Keratinocyte (primary cell): ENCODE measurements around the gene FAM50A. TPM values are rescaled to one million over a fixed set of nuclear protein-coding genes. Genes with fewer than 3 reads are reported as not detected.

Experiments
- DNase-seq: peaks from one replicate; pipeline ENCODE4 v3.0.0-alpha.2; 2011; ENCODE audit warnings: low read depth, missing footprints, low spot score
- FAIRE-seq: peaks from 2 replicates; lab custom pipeline; 2011; peaks lifted over from hg19 to GRCh38; lab: Jason Lieb, UNC
- H2AFZ ChIP-seq: 2 replicates; pipeline ENCODE4 v1.6.0; 2012; ENCODE audit warnings: low read length, control low read depth, inconsistent platforms; ENCODE audit not compliant: control insufficient read depth
- H3K27ac ChIP-seq: 2 replicates; pipeline ENCODE4 v1.5.1; 2011; ENCODE audit warnings: low read length; ENCODE audit not compliant: control insufficient read depth, insufficient read depth
- H3K27me3 ChIP-seq: 3 replicates; pipeline ENCODE4 v1.6.0; 2011; ENCODE audit warnings: low read length; ENCODE audit not compliant: control insufficient read depth, insufficient read depth; ENCODE audit errors: extremely low read depth
- H3K36me3 ChIP-seq, 2 experiments: 2 replicates in 1 of 2; 3 replicates in 1 of 2; pipeline ENCODE4 v1.5.1; 2011; ENCODE audit warnings: low read length in 2 of 2, mild to moderate bottlenecking in 1 of 2; ENCODE audit not compliant: control insufficient read depth in 2 of 2, insufficient read depth in 2 of 2; ENCODE audit errors: extremely low read depth in 1 of 2
- H3K4me1 ChIP-seq: 3 replicates; pipeline ENCODE4 v1.5.1; 2011; ENCODE audit warnings: low read length; ENCODE audit not compliant: control insufficient read depth, insufficient read depth; ENCODE audit errors: extremely low read depth
- H3K4me2 ChIP-seq: 3 replicates; pipeline ENCODE4 v1.6.0; 2011; ENCODE audit warnings: low read depth, low read length; ENCODE audit not compliant: control insufficient read depth, insufficient read depth; ENCODE audit errors: extremely low read depth
- H3K4me3 ChIP-seq, 3 experiments: fragments of 200-600 bp in 1 of 3; sonication (generic) in 1 of 3; 2 replicates in 2 of 3; 3 replicates in 1 of 3; pipeline ENCODE4 v1.5.1; 2011 to 2016; ENCODE audit warnings: low read length in 3 of 3, mild to moderate bottlenecking in 3 of 3, control low read depth in 2 of 3, inconsistent platforms in 1 of 3, low read depth in 1 of 3, mixed read lengths in 1 of 3, mixed run types in 1 of 3, moderate library complexity in 1 of 3; ENCODE audit not compliant: control insufficient read depth in 2 of 3, insufficient read depth in 2 of 3; ENCODE audit errors: extremely low read depth in 1 of 3
- H3K79me2 ChIP-seq: 2 replicates; pipeline ENCODE4 v1.6.0; 2012; ENCODE audit warnings: low read length; ENCODE audit not compliant: control insufficient read depth, insufficient read depth
- H3K9ac ChIP-seq: 3 replicates; pipeline ENCODE4 v1.6.0; 2011; ENCODE audit warnings: low read length; ENCODE audit not compliant: control insufficient read depth, insufficient read depth; ENCODE audit errors: extremely low read depth
- H3K9me1 ChIP-seq: 3 replicates; pipeline ENCODE4 v1.6.0; 2011; ENCODE audit warnings: low read length; ENCODE audit not compliant: control insufficient read depth, insufficient read depth; ENCODE audit errors: extremely low read depth
- H3K9me3 ChIP-seq: 2 replicates; pipeline ENCODE4 v1.5.1; 2012; ENCODE audit warnings: low read depth, low read length; ENCODE audit not compliant: control insufficient read depth
- H4K20me1 ChIP-seq: 3 replicates; pipeline ENCODE4 v1.6.0; 2011; ENCODE audit warnings: low read length; ENCODE audit not compliant: control insufficient read depth, insufficient read depth; ENCODE audit errors: extremely low read depth
- CTCF ChIP-seq, 3 experiments: IDR thresholded peaks in 1 of 3; conservative IDR thresholded peaks in 1 of 3; optimal IDR thresholded peaks in 1 of 3; 2 replicates in 2 of 3; 3 replicates in 1 of 3; pipeline versions ENCODE3 to v1.5.1; 2011; ENCODE audit warnings: low read length in 3 of 3, mild to moderate bottlenecking in 3 of 3, moderate library complexity in 2 of 3, control low read depth in 1 of 3, inconsistent platforms in 1 of 3; ENCODE audit not compliant: insufficient read depth in 2 of 3; ENCODE audit errors: extremely low read depth in 1 of 3
- EZH2 ChIP-seq: IDR thresholded peaks from one replicate; pipeline ENCODE4 v1.6.1; 2012; ENCODE audit warnings: inconsistent platforms, mild to moderate bottlenecking, low read length, moderate library complexity
- dilution Hi-C: fragments of 300-500 bp; cut with MboI; formaldehyde crosslinking; loops from one replicate; pipeline ENCODE4 v1.7.0; 2020; ENCODE audit warnings: low sequenced_read_pairs; ENCODE audit not compliant: extremely low pct_ligation_motif_present
- polyA plus RNA-seq, 5 experiments: library from polyadenylated mRNA; depleted of rRNA in 3 of 5; stranded (reverse) in 3 of 5; stranded (forward) in 1 of 5; unstranded in 1 of 5; fragments of >200 nt; gene quantifications; 1 replicate in 1 of 5; 2 replicates in 3 of 5; 3 replicates in 1 of 5; pipeline versions ENCODE4 v1.2.1 to v1.2.3, GENCODE V29; 2011 to 2012; ENCODE audit warnings: missing spikeins in 2 of 5, low read depth in 1 of 5, low replicate concordance in 1 of 5

FAM50A gene
- polyA plus RNA-seq, 1 donor (not counting 4 experiments of a cell fraction or from before 2014, with no cell fraction given): 35.7 TPM

DNA sequence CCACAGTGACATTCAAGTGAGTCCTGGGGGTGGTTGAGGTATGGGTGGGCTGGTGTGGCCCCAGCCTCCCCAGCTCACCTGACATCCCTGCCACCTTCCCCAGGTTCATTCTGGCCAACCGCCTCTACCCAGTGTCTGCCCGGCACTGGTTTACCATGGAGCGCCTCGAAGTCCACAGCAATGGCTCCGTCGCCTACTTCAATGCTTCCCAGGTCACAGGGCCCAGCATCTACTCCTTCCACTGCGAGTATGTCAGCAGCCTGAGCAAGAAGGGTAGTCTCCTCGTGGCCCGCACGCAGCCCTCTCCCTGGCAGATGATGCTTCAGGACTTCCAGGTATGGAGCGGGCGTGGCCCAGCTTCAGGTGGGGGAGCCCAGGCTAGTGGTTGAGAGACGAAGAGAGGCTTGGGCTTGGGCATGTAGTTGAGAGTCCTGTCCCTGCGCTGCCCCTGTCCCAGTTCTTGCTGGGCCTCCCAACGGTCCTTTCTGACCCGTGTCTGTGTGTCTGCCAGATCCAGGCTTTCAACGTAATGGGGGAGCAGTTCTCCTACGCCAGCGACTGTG lies 8.7 kb upstream of the FAM50A start:
- no peak overlapping the region for H3K4me3 ChIP-seq
- peaks cover 25% of the 10 kb centered on the region for H3K79me2 ChIP-seq
- no peak overlapping the region for H3K9ac ChIP-seq
- H2AFZ ChIP-seq: no peak overlapping the region
- no peak for DNase-seq
- dilution Hi-C loops: no loop called here
- H3K9me1 ChIP-seq: no peaks in the 10 kb centered on the region
- peaks cover 5 to 11% of the 10 kb centered on the region in 2 experiments for H3K36me3 ChIP-seq
- peaks cover 4% of the 10 kb centered on the region for H3K9me3 ChIP-seq
- no peaks in the 10 kb centered on the region for H3K27me3 ChIP-seq
- no peak for FAIRE-seq
- no peak overlapping the region for H3K27ac ChIP-seq
- TF ChIP-seq EZH2 (no peak), CTCF (optimal IDR thresholded peaks at IDR 0.05 in 1 of 3, IDR thresholded peaks at IDR 0.05 in 1 of 3, conservative IDR thresholded peaks at IDR 0.05 in 1 of 3; ENCODE audit: extremely low read depth in 1 of 3, insufficient read depth in 2 of 3, low read length in 3 of 3) (no peak)
- H4K20me1 ChIP-seq: peaks cover 5% of the 10 kb centered on the region
- H3K4me1 ChIP-seq: peaks cover 6% of the 10 kb centered on the region
- no peak overlapping the region for H3K4me2 ChIP-seq

- Histone ChIP-seq H3K4me3 (peak overlapping the region in 1 of 3 experiments; percentile 48), H3K79me2 (peaks cover 22% of the 10 kb centered on the region), H4K20me1 (peaks cover 5% of the 10 kb centered on the region), H2AFZ (no peak overlapping the region), H3K9me1 (no peaks in the 10 kb centered on the region), H3K36me3 (peaks cover 7 to 10% of the 10 kb centered on the region in 2 experiments), H3K27ac (no peak overlapping the region), H3K9me3 (peaks cover 4% of the 10 kb centered on the region), H3K27me3 (no peaks in the 10 kb centered on the region), H3K4me1 (peaks cover 6% of the 10 kb centered on the region), H3K4me2 (peak overlapping the region; percentile 16), H3K9ac (peak overlapping the region; percentile 28)
- FAIRE-seq: no peak
- dilution Hi-C loops: no loop called here
- no peak for DNase-seq
- TF ChIP-seq CTCF (optimal IDR thresholded peaks at IDR 0.05 in 1 of 3, IDR thresholded peaks at IDR 0.05 in 1 of 3, conservative IDR thresholded peaks at IDR 0.05 in 1 of 3; ENCODE audit: extremely low read depth in 1 of 3, insufficient read depth in 2 of 3, low read length in 3 of 3): no peak
These were observed 7.5 kb upstream of the FAM50A start for GRCh38 chrX:154436374-154436982.
